BJ (cell line): Measurements from ENCODE around the gene DLGAP1. TPM values are rescaled to one million over a fixed set of nuclear protein-coding genes. Genes with fewer than 3 reads are reported as not detected.

Experiments
- CTCF ChIA-PET: fragments of 350-600 bp; formaldehyde crosslinking; extraction: SDS; loops from one replicate; lab custom pipeline; 2021; ENCODE audit warnings: antibody characterized with exemption, inconsistent platforms; lab: Yijun Ruan, JAX
- POLR2A ChIA-PET: fragments of 300-600 bp; sonication (Branson Sonifier 250); formaldehyde crosslinking; extraction: SDS; loops from one replicate; lab custom pipeline; 2021; ENCODE audit warnings: antibody characterized with exemption; lab: Charles Lee
- DNase-seq: peaks from one replicate; pipeline ENCODE4 v3.0.0-alpha.2; 2011; ENCODE audit warnings: low read depth
- H3K27me3 ChIP-seq: 2 replicates; pipeline ENCODE4 v1.6.0; 2011; ENCODE audit warnings: low read length; ENCODE audit not compliant: control insufficient read depth, insufficient read depth
- H3K36me3 ChIP-seq: 2 replicates; pipeline ENCODE4 v1.5.1; 2011; ENCODE audit warnings: low read length; ENCODE audit not compliant: control insufficient read depth, insufficient read depth
- H3K4me3 ChIP-seq: 2 replicates; pipeline ENCODE4 v1.5.1; 2011; ENCODE audit warnings: low read depth, mild to moderate bottlenecking, control low read depth, low read length
- polyA plus RNA-seq: library from polyadenylated mRNA; depleted of rRNA; stranded (reverse); fragments of >200 nt; gene quantifications from 2 replicates; pipeline ENCODE4 v1.2.3, GENCODE V29; 2011
- TF ChIP-seq, protein P1 (sequence below): IDR thresholded peaks from 2 replicates; pipeline ENCODE4 v1.5.1; 2011; ENCODE audit warnings: low read depth, mild to moderate bottlenecking, control low read depth, inconsistent platforms, low read length, moderate library complexity; ENCODE audit not compliant: insufficient read depth

The DLGAP1 gene
- polyA plus RNA-seq, 1 experiment = 0.02 TPM

DNA sequence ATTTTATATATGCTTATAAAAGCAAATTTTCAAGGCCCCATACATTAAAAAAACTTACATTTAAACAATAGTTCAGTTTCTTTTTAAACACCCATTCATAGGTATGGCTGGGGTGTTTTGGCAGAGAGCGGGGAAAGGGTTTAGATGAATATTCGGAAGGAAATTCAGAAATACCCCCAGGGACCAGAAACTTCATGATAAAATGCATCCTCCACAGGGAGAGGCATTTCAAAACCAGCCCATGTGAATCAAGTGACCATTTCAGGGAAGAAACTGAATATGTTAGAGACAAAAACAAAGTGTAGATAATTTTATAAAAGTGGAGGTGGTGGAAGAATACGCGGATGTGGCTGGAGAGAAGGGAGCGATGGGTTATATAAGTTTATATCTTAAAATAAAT lies 678.0 kb downstream of the DLGAP1 start:
- no peak for DNase-seq
- Histone ChIP-seq H3K27me3 (0 out of 2 replicates have a peak, but pooled peaks cover 1% of the 10 kb centered on the region), H3K4me3 (no peak overlapping the region), H3K36me3 (no peaks in the 10 kb centered on the region)
- ChIA-PET POLR2A (no interaction called here), CTCF (interaction anchor here (9.7 kb wide), 1 partner anchor 91 kb away, joined by 151 read pairs; no protein-coding TSS in a partner anchor)
- TF ChIP-seq, protein P1, sequence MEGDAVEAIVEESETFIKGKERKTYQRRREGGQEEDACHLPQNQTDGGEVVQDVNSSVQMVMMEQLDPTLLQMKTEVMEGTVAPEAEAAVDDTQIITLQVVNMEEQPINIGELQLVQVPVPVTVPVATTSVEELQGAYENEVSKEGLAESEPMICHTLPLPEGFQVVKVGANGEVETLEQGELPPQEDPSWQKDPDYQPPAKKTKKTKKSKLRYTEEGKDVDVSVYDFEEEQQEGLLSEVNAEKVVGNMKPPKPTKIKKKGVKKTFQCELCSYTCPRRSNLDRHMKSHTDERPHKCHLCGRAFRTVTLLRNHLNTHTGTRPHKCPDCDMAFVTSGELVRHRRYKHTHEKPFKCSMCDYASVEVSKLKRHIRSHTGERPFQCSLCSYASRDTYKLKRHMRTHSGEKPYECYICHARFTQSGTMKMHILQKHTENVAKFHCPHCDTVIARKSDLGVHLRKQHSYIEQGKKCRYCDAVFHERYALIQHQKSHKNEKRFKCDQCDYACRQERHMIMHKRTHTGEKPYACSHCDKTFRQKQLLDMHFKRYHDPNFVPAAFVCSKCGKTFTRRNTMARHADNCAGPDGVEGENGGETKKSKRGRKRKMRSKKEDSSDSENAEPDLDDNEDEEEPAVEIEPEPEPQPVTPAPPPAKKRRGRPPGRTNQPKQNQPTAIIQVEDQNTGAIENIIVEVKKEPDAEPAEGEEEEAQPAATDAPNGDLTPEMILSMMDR = no peak

DNA sequence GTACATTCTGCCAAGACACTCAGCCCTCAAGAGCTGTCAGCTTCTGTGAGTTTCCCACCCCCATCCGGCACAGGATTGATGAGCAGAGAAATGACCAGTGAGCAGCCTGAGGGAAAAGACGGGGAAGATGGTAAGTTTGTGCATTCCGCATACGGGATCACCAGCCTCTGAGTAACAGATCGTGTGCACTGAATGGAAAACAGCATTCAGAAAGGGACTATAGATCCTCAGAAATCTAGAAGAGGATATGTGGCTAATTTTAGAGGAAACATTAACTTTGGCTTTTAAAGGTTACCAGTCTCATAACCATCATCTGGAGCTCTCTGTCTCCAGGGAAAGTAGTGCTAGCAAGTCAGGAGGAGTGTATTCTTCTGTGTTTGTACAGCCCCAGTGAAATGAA lies 679.1 kb downstream of the DLGAP1 start:
- Histone ChIP-seq H3K4me3 (no peak overlapping the region), H3K36me3 (no peaks in the 10 kb centered on the region), H3K27me3 (0 out of 2 replicates have a peak, but pooled peaks cover 1% of the 10 kb centered on the region)
- no peak for DNase-seq
- CTCF ChIA-PET = interaction anchor here (0.7 to 9.7 kb wide), 2 partner anchors 93 to 222 kb away, joined by 4 to 151 read pairs; no protein-coding TSS in a partner anchor
- TF ChIP-seq, protein P1 = no peak
- POLR2A ChIA-PET = no interaction called here

DNA sequence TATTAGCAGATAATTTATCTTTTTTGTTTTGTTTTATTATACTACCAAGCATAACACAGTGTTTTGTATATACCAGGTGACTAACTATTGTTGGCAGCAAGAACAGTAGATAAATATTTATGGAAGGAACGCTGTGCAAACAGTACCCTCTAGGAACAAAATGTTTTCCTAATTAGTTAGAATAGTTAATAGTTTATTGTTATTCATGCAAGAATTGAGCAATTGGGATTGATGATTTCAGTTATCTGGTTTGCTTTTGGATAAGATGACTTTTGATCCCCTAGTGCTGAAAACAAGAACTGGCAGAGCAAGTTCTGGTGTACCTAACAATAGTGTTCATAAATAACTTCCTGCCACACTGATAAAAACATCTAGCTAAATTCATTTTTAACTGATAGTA lies 681.8 kb downstream of the DLGAP1 start:
- TF ChIP-seq, protein P1 = peak; percentile 17; the same call in 1 of the 2 replicates
- no peaks in the 10 kb centered on the region for H3K27me3 ChIP-seq
- ChIA-PET CTCF (interaction anchor here (4.1 to 9.7 kb wide), 3 partner anchors 95 to 222 kb away, joined by 38 to 151 read pairs (median 76); no protein-coding TSS in a partner anchor), POLR2A (no interaction called here)
- H3K4me3 ChIP-seq = no peak overlapping the region
- H3K36me3 ChIP-seq = no peaks in the 10 kb centered on the region
- DNase-seq = no peak

DNA sequence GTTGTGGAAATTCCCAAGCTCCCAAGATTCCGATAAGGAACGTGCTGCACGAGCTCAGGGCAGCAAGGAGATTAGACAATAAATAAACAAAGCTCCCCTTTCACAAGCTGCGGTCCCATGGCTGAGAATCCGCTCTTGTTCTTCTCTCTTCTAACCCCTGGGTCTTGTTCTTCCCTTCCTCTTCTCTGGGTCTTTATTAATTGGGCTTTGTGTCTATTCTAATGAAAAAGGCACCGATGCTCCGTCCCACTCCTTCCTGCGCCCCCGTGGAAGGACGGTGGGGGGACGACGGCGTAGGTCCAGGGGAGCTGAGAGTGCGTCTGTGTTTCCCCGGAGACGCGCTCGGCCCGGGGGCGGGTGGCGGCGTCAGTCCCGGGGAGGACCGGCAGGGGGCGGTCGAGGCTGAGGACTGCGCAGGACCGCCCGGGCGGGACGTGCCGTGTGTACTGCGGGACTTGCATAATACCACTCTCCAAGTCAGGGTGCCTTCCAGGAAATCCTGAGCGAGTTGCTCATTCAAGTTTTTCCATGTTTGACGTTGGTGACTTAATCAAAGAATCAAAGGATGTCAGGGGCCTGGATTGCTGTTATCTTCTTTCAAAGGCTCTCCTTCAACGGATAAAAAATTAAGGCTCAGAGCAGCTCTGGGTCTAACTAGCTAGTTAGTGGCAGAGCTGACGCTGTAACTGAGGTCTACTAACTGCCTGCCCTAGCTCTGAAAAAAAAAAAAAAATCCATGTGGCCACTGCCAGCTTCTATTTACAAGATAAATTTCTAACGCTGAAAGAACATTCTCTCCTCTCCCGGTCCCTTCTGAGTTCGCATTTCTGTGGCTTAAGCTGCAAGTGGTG lies 683.8 kb downstream of the DLGAP1 start:
- POLR2A ChIA-PET = interaction anchor here (0.7 kb wide), 3 partner anchors 44 to 489 kb away, joined by 4 to 9 read pairs (median 5); no protein-coding TSS in a partner anchor
- no peaks in the 10 kb centered on the region for H3K27me3 ChIP-seq
- peak; percentile 62 for DNase-seq
- peak overlapping the region; percentile 31 for H3K4me3 ChIP-seq
- no peaks in the 10 kb centered on the region for H3K36me3 ChIP-seq
- CTCF ChIA-PET = interaction anchor here (0.5 to 9.7 kb wide), 69 partner anchors 9 to 333 kb away, joined by 3 to 151 read pairs (median 4); no protein-coding TSS in a partner anchor
- TF ChIP-seq, protein P1 = peak; percentile 84

DNA sequence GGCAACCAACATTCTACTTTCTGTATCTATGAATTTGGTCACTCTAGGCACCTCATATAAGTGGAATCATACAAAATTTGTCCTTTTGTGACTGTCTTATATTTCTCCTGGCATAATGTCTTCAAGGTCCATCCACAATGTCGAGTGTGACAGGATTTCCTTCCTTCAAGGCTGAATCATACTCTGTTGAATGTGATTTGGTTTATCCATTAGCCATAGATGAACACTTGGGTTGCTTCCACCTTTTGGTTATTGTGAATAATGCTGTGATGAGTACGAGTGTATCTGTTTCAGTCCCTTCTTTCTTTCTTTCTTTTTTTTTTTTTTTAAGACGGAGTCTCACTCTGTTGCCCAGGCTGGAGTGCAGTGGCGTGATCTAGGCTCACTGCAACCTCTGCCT lies 693.8 kb downstream of the DLGAP1 start:
- no peak for DNase-seq
- TF ChIP-seq, protein P1 = no peak
- ChIA-PET POLR2A (no interaction called here), CTCF (interaction anchor here (2.1 kb wide), 1 partner anchor 10 kb away, joined by 15 read pairs; no protein-coding TSS in a partner anchor)
- Histone ChIP-seq H3K27me3 (no peaks in the 10 kb centered on the region), H3K4me3 (no peak overlapping the region), H3K36me3 (no peaks in the 10 kb centered on the region)
